HCT116 (cell line): Measurements from ENCODE around the gene FLNC. TPM values are rescaled to one million over a fixed set of nuclear protein-coding genes. Genes with fewer than 3 reads are reported as not detected.

Source experiments
- ATAC-seq: fragments of 200-7000 bp; cut with Tn5 transposase; 2 replicates; pipeline ENCODE4 v1.9.1; 2020; ENCODE audit warnings: mild to moderate bottlenecking, moderate library complexity
- BruUV-seq: library from RNA; stranded (reverse); fragments of 400-500 nt; replicated peaks from 2 replicates; lab custom pipeline; 2021; lab: Mats Ljungman, UMichigan
- CTCF ChIA-PET: fragments of 300-600 bp; sonication (Branson Sonifier 250); formaldehyde crosslinking; loops from one replicate; lab custom pipeline; 2021; ENCODE audit warnings: antibody characterized with exemption; lab: Charles Lee
- POLR2A ChIA-PET: fragments of 300-600, 350-600 bp; sonication (Branson Sonifier 250); formaldehyde crosslinking; loops from one replicate; lab custom pipeline; 2021; ENCODE audit warnings: antibody characterized with exemption; lab: Charles Lee
- RAD21 ChIA-PET, 2 experiments: fragments of 300-600 bp; sonication (Branson Sonifier 250); formaldehyde crosslinking; loops; one replicate each; lab custom pipeline; 2023; ENCODE audit warnings: low total read pairs in 2 of 2; ENCODE audit not compliant: uncharacterized antibody in 2 of 2, unreplicated experiment in 2 of 2, low non-redundant PET in 1 of 2; lab: Charles Lee
- DNase-seq: peaks from one replicate; pipeline ENCODE4 v3.0.0-alpha.2; 2010; ENCODE audit warnings: low read depth, low spot score
- H2AFZ ChIP-seq: fragments of 200-600 bp; shearing (Covaris generic), sonication (generic); 2 replicates; pipeline ENCODE4 v1.6.1; 2017; ENCODE audit warnings: low read depth, mixed run types, mixed read lengths, antibody characterized with exemption, low read length; ENCODE audit not compliant: poor library complexity, severe bottlenecking
- H3K27ac ChIP-seq: 2 replicates; pipeline ENCODE4 v1.5.1; 2012; ENCODE audit warnings: low read depth, low read length
- H3K27me3 ChIP-seq: fragments of 200-600 bp; sonication (generic); 2 replicates; pipeline ENCODE4 v1.6.1; 2016; ENCODE audit warnings: mixed run types, low read length, mixed read lengths; ENCODE audit not compliant: insufficient read depth
- H3K36me3 ChIP-seq, 2 experiments: fragments of 200-500 bp in 1 of 2; fragments of 200-600 bp in 1 of 2; sonication (Bioruptor generic) in 1 of 2; sonication (generic) in 1 of 2; 2 replicates each; pipeline versions ENCODE4 v1.5.1 to v1.6.1; 2014 to 2016; ENCODE audit warnings: low read length in 2 of 2, inconsistent platforms in 1 of 2, mixed read lengths in 1 of 2, mixed run types in 1 of 2; ENCODE audit not compliant: insufficient read depth in 2 of 2, control insufficient read depth in 1 of 2
- H3K4me1 ChIP-seq, 2 experiments: fragments of 200-600 bp in 1 of 2; sonication (generic) in 1 of 2; 2 replicates each; pipeline versions ENCODE4 v1.5.1 to v1.6.1; 2012 to 2017; ENCODE audit warnings: low read length in 2 of 2, inconsistent platforms in 1 of 2, mild to moderate bottlenecking in 1 of 2, mixed read lengths in 1 of 2, mixed run types in 1 of 2, moderate library complexity in 1 of 2; ENCODE audit not compliant: insufficient read depth in 2 of 2, control insufficient read depth in 1 of 2
- H3K4me2 ChIP-seq: fragments of 200-600 bp; sonication (generic); 2 replicates; pipeline ENCODE4 v1.6.1; 2017; ENCODE audit warnings: mixed run types, low read length, mixed read lengths
- H3K4me3 ChIP-seq, 2 experiments: fragments of 200-600 bp in 1 of 2; sonication (generic) in 1 of 2; replicated peaks in 1 of 2; 2 replicates each; pipeline ENCODE4 v1.5.1; 2011 to 2016; ENCODE audit warnings: low read length in 2 of 2, control low read depth in 1 of 2, low read depth in 1 of 2, mild to moderate bottlenecking in 1 of 2, mixed read lengths in 1 of 2, mixed run types in 1 of 2
- H3K79me2 ChIP-seq: fragments of 200-600 bp; sonication (generic); 2 replicates; pipeline ENCODE4 v1.6.1; 2017; ENCODE audit warnings: mild to moderate bottlenecking, mixed run types, low read length, moderate library complexity, mixed read lengths; ENCODE audit not compliant: insufficient read depth
- H3K9ac ChIP-seq: fragments of 200-600 bp; sonication (generic); 2 replicates; pipeline ENCODE4 v1.6.1; 2016; ENCODE audit warnings: low read length, mixed read lengths
- H3K9me2 ChIP-seq: fragments of 200-600 bp; sonication (generic), shearing (Covaris generic); 2 replicates; pipeline ENCODE4 v1.6.1; 2017; ENCODE audit warnings: mixed run types, mild to moderate bottlenecking, moderate library complexity; ENCODE audit not compliant: insufficient read depth
- H3K9me3 ChIP-seq, 2 experiments: fragments of 200-500 bp in 1 of 2; fragments of 200-600 bp in 1 of 2; sonication (Bioruptor generic) in 1 of 2; sonication (generic) in 1 of 2; 2 replicates each; pipeline ENCODE4 v1.6.1; 2014 to 2017; ENCODE audit warnings: low read length in 2 of 2, mixed read lengths in 2 of 2, inconsistent platforms in 1 of 2, low read depth in 1 of 2, mild to moderate bottlenecking in 1 of 2, mixed run types in 1 of 2, moderate library complexity in 1 of 2; ENCODE audit not compliant: control insufficient read depth in 1 of 2, insufficient read depth in 1 of 2
- H4K20me1 ChIP-seq: fragments of 200-600 bp; sonication (generic), shearing (Covaris generic); 2 replicates; pipeline ENCODE4 v1.6.1; 2017; ENCODE audit warnings: mixed run types, mild to moderate bottlenecking, moderate library complexity; ENCODE audit not compliant: insufficient read depth
- CBX3 ChIP-seq: IDR thresholded peaks from 2 replicates; pipeline ENCODE4 v1.6.1; 2012; ENCODE audit warnings: low read depth
- EGR1 ChIP-seq: IDR thresholded peaks from 2 replicates; pipeline ENCODE4 v1.6.1; 2012; ENCODE audit warnings: low read depth
- ELF1 ChIP-seq: IDR thresholded peaks from 2 replicates; pipeline ENCODE4 v1.6.1; 2012; ENCODE audit warnings: low read depth, borderline replicate concordance
- EZH2 ChIP-seq: fragments of 200-600 bp; sonication (generic); IDR thresholded peaks from 2 replicates; pipeline ENCODE4 v1.6.1; 2017; ENCODE audit warnings: antibody characterized with exemption, mixed run types
- FOSL1 ChIP-seq: IDR thresholded peaks from 2 replicates; pipeline ENCODE4 v1.6.1; 2012; ENCODE audit warnings: low read depth
- JUND ChIP-seq: IDR thresholded peaks from 2 replicates; pipeline ENCODE4 v1.6.1; 2012
- MAX ChIP-seq: IDR thresholded peaks from 2 replicates; pipeline ENCODE4 v1.6.1; 2012
- SP1 ChIP-seq: IDR thresholded peaks from 2 replicates; pipeline ENCODE4 v1.6.1; 2012; ENCODE audit warnings: low read depth
- SRF ChIP-seq: IDR thresholded peaks from 2 replicates; pipeline ENCODE4 v1.6.1; 2012; ENCODE audit warnings: low read depth
- YY1 ChIP-seq: IDR thresholded peaks from 2 replicates; pipeline ENCODE4 v1.6.1; 2011; ENCODE audit warnings: low read length, low read depth, moderate library complexity, mild to moderate bottlenecking; ENCODE audit not compliant: insufficient replicate concordance; ENCODE audit errors: extremely low read depth
- ZBTB33 ChIP-seq: IDR thresholded peaks from 2 replicates; pipeline ENCODE4 v1.6.1; 2011; ENCODE audit warnings: mild to moderate bottlenecking, low read length, moderate library complexity; ENCODE audit not compliant: insufficient replicate concordance; ENCODE audit errors: extremely low read depth
- ZFX ChIP-seq: fragments of 450-650 bp; IDR thresholded peaks from 2 replicates; pipeline ENCODE4 v1.6.1; 2017
- ZNF274 ChIP-seq: fragments of 200-500 bp; sonication (Bioruptor generic); IDR thresholded peaks from 2 replicates; pipeline ENCODE4 v1.6.1; 2014; ENCODE audit warnings: mild to moderate bottlenecking, low read depth, low read length, inconsistent platforms
- intact Hi-C: fragments of 100-400 bp; cut with micrococcal nuclease; formaldehyde crosslinking; loops from 2 replicates; pipeline ENCODE4 v1.10.0; 2022
- total RNA-seq: library from RNA; stranded (reverse); gene quantifications from one replicate; pipeline ENCODE4 v1.2.1, GENCODE V29; 2021; ENCODE audit not compliant: unreplicated experiment

The FLNC gene
- total RNA-seq, 1 experiment from 2014 or later, result 42.8 TPM

GRCh38 chr7:128810473-128810872, 19.7 kb upstream of the FLNC start:
- no peaks in the 10 kb centered on the region for H3K36me3 ChIP-seq
- no peaks in the 10 kb centered on the region for H3K79me2 ChIP-seq
- H3K27ac ChIP-seq, result no peak overlapping the region
- no peak overlapping the region for H3K9ac ChIP-seq
- no peak for TF ChIP-seq EZH2
- TF ChIP-seq FOSL1, result no peak
- no peak for TF ChIP-seq ZBTB33
- no peak for TF ChIP-seq CBX3
- H4K20me1 ChIP-seq, result no peaks in the 10 kb centered on the region
- H3K4me3 ChIP-seq, result no peak overlapping the region
- H3K9me3 ChIP-seq, result no peaks in the 10 kb centered on the region
- POLR2A ChIA-PET, result no interaction called here
- RAD21 ChIA-PET, result no interaction called here
- no peak overlapping the region for H3K4me2 ChIP-seq
- DNase-seq (no peak), ATAC-seq (no peak)
- no peak overlapping the region for H2AFZ ChIP-seq
- H3K4me1 ChIP-seq, result peaks cover 0 to 4% of the 10 kb centered on the region in 2 experiments; a peak in 1 of 4 replicates
- no peaks in the 10 kb centered on the region for H3K27me3 ChIP-seq
- H3K9me2 ChIP-seq, result no peaks in the 10 kb centered on the region
- CTCF ChIA-PET, result interaction anchor here (1.1 kb wide), 1 partner anchor 19 kb away, joined by 3 read pairs; no protein-coding TSS in a partner anchor
- intact Hi-C loops, result no loop called here
- BruUV-seq, result no TSS peak

- no peaks in the 10 kb centered on the region for H3K9me3 ChIP-seq
- H4K20me1 ChIP-seq, result no peaks in the 10 kb centered on the region
- no peak overlapping the region for H3K9ac ChIP-seq
- no peaks in the 10 kb centered on the region for H3K27me3 ChIP-seq
- DNase-seq, result no peak
- ATAC-seq, result no peak
- no peak overlapping the region for H3K4me3 ChIP-seq
- intact Hi-C loops, result no loop called here
- no peaks in the 10 kb centered on the region for H3K79me2 ChIP-seq
- RAD21 ChIA-PET, result no interaction called here
- no peak overlapping the region for H3K27ac ChIP-seq
- no TSS peak for BruUV-seq
- H3K4me1 ChIP-seq, result peaks cover 0 to 6% of the 10 kb centered on the region in 2 experiments; a peak in 1 of 4 replicates
- H2AFZ ChIP-seq, result no peak overlapping the region
- POLR2A ChIA-PET, result no interaction called here
- no peaks in the 10 kb centered on the region for H3K36me3 ChIP-seq
- no peak for TF ChIP-seq MAX
- TF ChIP-seq EZH2, result no peak
- no peak for TF ChIP-seq YY1
- no peak for TF ChIP-seq SP1
- TF ChIP-seq ZNF274, result no peak
- TF ChIP-seq CBX3, result no peak
- TF ChIP-seq EGR1, result no peak
- TF ChIP-seq SRF, result no peak
- no peak for TF ChIP-seq ZFX
- no peak for TF ChIP-seq ELF1
- TF ChIP-seq FOSL1, result no peak
- TF ChIP-seq JUND, result no peak
- H3K4me2 ChIP-seq, result no peak overlapping the region
- CTCF ChIA-PET, result no interaction called here
- H3K9me2 ChIP-seq, result no peaks in the 10 kb centered on the region
Observed at GRCh38 chr7:128810997-128811396, 19.2 kb upstream of the FLNC start.
